Activated naive CD4-positive, alpha-beta T cell treated with Interleukin-2 at 50 U/mL for 16 hours (primary cell): ENCODE measurements around the gene SCYL1.

Experiments used
- DNase-seq: peaks from one replicate; pipeline ENCODE4 v3.0.0-alpha.2; 2020

Gene SCYL1

DNA sequence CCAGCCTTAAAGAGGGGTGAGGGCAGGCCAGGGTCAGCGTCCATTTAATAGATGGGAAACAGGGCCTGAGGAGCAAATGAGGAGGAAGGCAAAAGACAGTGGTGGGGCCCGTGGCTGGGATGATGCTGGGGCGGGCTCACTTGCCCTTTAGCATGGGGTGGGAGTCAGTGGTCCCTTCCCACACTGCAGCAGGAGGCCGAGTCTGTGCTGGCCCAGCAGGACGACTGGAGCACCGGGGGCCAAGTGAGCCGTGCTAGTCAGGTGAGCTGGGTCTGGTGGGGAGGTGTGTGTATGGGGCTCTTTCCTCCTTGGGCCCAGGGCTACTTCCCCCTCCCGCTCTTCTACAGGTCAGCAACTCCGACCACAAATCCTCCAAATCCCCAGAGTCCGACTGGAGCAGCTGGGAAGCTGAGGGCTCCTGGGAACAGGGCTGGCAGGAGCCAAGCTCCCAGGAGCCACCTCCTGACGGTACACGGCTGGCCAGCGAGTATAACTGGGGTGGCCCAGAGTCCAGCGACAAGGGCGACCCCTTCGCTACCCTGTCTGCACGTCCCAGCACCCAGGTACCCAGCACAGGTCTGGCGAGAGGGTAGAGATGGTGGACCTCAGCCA, 12.8 kb downstream of the SCYL1 start:
- no peak for DNase-seq

DNA sequence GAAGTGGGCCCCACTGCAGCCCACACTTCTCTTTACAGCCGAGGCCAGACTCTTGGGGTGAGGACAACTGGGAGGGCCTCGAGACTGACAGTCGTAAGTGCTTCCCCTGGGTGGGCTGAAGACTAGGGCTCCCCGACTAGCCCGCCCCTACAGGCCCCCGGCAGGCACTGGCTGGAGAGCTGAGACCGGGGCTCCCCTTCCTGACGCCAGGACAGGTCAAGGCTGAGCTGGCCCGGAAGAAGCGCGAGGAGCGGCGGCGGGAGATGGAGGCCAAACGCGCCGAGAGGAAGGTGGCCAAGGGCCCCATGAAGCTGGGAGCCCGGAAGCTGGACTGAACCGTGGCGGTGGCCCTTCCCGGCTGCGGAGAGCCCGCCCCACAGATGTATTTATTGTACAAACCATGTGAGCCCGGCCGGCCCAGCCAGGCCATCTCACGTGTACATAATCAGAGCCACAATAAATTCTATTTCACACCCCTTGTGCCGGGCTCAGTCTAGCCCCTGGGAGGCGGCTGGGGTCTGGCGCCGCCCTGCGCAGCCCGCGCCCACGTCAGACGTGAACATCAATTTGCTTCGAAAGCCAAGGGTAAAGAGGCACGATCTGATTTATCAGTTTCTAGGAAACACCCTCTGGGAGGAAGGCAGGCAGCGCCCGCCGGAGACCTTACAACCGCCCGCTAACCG, 13.5 kb downstream of the SCYL1 start:
- DNase-seq: no peak

DNA sequence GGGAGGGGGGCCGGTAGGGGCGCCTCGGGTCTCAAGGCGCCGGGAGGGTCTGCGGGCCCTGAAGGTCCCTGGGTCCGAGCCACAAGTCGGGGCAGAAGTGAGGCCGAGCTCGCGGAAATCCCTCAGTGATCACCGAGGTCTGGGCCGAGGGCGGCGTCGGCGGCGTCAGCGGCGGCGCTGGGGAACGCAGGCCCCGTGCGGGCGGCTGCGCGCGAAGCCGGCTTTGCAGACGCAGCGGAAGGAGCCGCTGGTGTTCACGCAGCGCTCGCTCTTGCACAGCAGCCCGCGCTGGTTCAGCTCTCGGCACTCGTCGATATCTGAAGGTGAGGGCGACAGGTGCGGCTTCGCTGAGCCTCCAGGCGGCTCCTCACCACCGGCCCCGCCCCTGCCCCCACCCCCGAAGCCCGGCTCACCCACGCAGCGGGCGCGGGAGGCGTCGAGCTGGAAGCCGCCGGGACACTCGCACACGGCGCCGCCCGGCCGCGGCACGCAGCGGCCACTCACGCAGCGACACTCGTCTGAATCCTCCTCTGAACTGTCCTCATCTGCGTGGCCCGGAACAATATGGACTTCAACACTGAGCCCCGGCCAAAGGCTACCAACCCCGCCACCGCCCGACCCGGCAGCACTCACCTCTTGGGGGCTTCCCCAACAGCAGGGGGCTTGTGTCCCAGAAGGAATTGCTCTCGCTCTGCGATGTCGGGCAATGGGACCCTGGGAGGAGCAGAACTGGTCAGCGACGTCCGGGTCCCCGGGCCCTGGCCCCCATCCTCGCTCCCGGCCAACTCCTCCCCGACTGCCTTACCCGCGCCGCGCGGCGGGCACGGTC, 14.2 kb downstream of the SCYL1 start:
- DNase-seq: no peak

GRCh38 chr11:65539744-65540289, 14.9 kb downstream of the SCYL1 start:
- DNase-seq: no peak

GRCh38 chr11:65540290-65541092, 15.6 kb downstream of the SCYL1 start:
- peak; percentile 93 for DNase-seq

GRCh38 chr11:65541093-65541982, 16.5 kb downstream of the SCYL1 start:
- DNase-seq: no peak

DNA sequence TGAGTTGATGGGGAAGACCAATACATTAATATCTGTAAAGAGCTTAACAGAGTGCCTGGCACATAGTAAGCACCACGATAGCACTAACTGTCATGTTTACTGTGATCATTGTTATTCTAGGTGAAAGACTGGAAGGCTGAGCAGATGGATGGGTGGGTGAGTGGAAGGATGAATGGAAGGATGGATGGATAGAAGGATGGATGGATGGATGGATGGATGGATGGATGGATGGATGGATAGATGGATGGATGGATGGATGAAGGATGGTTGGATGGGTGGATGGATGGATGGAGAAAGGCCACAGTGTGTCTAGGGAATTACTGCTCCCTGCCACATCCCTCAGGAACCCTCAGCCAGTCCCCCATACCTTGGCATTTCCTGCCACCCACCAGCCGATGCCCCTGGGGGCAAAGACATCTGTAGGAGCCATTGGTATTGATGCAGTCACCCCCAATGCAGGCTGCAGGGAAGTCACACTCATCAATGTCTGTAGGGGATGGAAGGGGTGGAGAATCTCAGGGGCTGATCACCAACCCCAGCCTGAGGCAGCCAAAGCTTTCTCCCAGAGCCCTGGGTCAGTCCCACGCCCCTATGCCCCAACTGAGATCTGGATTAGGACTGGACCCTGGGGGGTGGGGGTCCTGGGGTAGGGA, 18.0 kb downstream of the SCYL1 start:
- DNase-seq: no peak

- DNase-seq: no peak
These were observed 21.0 kb downstream of the SCYL1 start for GRCh38 chr11:65545853-65546216.

DNA sequence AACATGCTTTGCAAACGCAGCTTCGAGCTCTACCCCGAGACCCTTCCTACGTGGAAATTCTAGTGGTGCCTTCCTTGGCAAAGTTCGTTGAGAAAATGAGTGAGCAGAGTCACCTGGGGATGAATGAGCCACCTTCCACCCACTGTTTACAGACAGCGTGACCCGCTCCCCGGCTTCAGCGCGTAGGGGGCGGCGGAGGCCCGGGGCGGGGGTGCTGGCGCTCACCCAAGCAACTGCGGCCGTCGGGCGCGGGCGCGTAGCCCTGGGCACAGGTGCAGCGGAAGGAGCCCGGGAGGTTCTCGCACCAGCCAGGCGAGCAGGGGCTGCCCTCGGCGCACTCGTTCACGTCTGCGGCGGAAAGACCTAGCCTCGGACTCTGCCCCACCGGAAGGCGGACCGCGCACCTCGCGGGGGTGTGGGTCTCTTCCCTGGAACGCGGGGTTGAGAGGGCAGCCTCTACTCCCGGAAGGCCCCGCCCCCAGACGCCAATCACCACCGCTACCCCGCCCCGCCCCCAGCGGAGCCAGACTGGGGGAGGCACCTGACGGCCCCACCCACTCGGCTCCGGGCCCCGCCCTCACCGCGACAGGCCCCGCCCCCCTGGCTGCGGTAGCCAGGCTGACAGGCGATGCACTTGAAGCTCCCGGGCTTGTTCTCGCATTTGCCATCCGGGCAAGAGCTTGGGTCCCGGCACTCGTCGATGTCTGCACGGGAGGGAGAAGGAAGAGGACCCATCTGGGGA, 21.5 kb downstream of the SCYL1 start:
- DNase-seq: peak; percentile 98

DNA sequence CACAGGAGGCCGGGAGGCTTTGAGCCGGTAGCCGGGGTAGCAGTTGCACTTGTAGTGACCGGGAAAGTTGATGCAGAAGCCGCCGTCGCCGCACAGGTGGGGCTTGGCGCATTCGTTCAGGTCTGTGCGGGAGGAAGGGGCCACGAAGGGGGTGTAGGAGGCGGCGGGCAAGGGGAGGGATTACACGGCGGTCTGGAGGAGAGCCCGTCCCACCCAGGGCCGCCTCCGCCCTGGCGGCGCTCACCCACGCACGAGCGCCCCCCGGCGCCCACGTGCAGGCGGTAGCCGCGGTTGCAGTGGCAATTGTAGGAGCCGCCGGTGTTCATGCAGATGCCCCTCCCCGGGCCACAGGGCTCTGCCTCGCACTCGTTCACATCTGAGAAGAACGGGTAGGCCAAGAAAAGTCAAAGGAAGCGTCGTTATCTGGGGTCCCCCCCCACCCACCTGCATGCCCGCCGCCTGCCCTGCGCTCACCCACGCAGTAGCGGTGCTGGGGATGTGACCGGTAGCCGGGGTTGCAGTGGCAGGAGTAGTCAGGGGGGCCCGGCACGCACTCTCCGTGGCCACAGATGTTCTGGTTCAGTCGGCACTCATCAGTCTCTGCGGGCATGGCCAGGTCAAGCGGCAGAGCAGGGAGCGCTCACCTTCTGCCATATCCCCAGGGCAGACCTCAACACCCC, 22.7 kb downstream of the SCYL1 start:
- no peak for DNase-seq

DNA sequence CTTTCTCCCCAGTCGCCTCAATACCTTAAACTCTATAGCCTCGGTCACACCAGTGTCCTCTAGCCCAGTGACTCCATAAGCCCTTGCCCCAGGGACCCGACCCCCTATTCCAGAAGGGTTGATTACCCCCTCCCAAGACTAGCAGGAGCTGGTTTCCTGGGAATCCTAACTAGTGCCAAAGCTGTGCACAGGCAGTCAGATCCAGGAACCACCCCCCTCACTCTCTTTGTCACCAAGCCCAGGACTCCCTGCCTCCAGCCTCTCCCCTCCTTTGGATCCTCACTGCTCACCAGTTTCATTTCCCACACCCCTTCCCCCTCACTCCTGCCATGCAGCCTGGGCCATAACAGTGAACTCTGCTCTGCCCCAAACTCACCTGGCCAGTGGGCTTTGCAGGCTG, 23.5 kb downstream of the SCYL1 start:
- DNase-seq: no peak

DNA sequence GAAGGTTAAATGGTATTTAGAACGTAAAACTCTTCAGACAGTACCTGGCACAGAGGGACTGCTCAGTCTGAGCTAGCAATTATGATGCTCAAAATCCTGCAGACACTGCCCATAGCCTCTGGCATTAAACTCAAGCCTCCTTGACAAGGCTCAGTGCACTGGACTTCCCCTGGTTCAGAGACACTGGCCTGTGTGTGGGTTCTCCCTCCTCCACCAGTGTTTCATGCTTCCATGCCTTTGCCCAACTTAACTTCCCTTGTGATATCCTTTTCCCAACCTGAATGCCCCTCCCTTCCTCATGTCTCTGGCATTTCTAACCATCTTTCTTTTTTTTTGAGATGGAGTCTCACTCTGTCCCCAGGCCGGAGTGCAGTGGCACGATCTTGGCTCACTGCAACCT, 24.2 kb downstream of the SCYL1 start:
- DNase-seq: no peak

GRCh38 chr11:65551572-65552387, 26.9 kb downstream of the SCYL1 start:
- peak; percentile 64 for DNase-seq

GRCh38 chr11:65552388-65552951, 27.6 kb downstream of the SCYL1 start:
- DNase-seq: no peak

- DNase-seq: peak; percentile 53
These were observed 28.6 kb downstream of the SCYL1 start for GRCh38 chr11:65553301-65554001.

GRCh38 chr11:65554057-65554818, 29.4 kb downstream of the SCYL1 start:
- no peak for DNase-seq

DNA sequence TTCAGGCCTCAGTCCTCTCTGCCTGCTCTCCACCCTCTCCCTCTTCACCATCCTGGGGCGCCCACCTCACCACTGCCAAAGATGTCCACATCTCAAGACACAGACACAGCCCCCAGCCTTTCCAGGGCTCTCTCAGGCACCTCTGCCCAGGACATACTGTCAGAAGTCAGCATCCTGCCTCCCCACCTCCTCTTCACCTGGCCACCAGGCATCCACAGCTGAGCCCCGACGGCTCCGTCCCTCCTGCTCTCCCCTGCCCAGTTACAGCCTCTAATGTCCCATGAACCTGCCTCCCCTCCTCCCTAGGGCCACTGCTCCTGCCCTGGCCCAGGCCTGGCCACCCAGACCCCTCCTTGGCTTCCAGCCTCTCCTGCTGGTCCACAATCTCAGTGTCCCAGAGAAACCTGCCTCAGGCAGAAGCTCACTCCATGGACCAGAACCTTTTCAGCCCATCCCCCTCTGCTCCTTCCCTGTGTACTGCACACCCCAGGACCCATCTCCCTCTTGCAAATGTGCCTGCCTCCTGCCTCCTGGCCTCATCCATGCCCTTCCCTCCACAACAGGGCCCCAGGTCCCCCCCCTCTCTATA, 30.1 kb downstream of the SCYL1 start:
- no peak for DNase-seq
